Natural killer cell (primary cell): Measurements from ENCODE around the gene ECE1. TPM values are rescaled to one million over a fixed set of nuclear protein-coding genes. Genes with fewer than 3 reads are reported as not detected.
"Not testable (repeated sequence)": the region's sequence is repeated elsewhere in the genome, so short reads cannot be mapped to it uniquely, and the experiment has no call there.

ENCODE experiments used
- ATAC-seq, 3 donors: fragments of 150-1000 bp in 2 of 3; fragments of 200-7000 bp in 1 of 3; cut with Tn5 transposase; 1 replicate in 1 of 3; 2 replicates in 2 of 3; pipeline ENCODE4 v1.10.0; 2021; ENCODE audit warnings: mild to moderate bottlenecking in 2 of 3, moderate library complexity in 2 of 3
- DNase-seq, 2 donors: peaks; one replicate each; pipeline versions ENCODE4 v3.0.0 to v3.0.0-alpha.2; 2013 to 2021; ENCODE audit warnings: mixed read lengths in 1 of 2
- H3K27ac ChIP-seq: one replicate; pipeline ENCODE4 v1.5.1; 2013; ENCODE audit warnings: mild to moderate bottlenecking, low read length
- H3K27me3 ChIP-seq: one replicate; pipeline ENCODE4 v1.6.1; 2013; ENCODE audit warnings: low read length; ENCODE audit not compliant: control insufficient read depth, insufficient read depth
- H3K36me3 ChIP-seq: one replicate; pipeline ENCODE4 v1.6.1; 2013; ENCODE audit warnings: low read length; ENCODE audit not compliant: control insufficient read depth, insufficient read depth
- H3K4me1 ChIP-seq: one replicate; pipeline ENCODE4 v1.6.1; 2013; ENCODE audit warnings: low read length; ENCODE audit not compliant: control insufficient read depth, insufficient read depth
- H3K4me3 ChIP-seq: one replicate; pipeline ENCODE4 v1.5.1; 2013; ENCODE audit warnings: low read length
- H3K9me3 ChIP-seq: one replicate; pipeline ENCODE4 v1.6.1; 2013; ENCODE audit warnings: low read length; ENCODE audit not compliant: control insufficient read depth, insufficient read depth
- H3K27ac Mint-ChIP-seq, 2 donors: one replicate each; pipeline ENCODE4 v1.8.0; 2022; ENCODE audit warnings: mild to moderate bottlenecking in 2 of 2, mixed read lengths in 2 of 2, moderate library complexity in 1 of 2
- H3K27me3 Mint-ChIP-seq, 2 donors: one replicate each; pipeline ENCODE4 v1.8.0; 2022; ENCODE audit warnings: low read depth in 2 of 2, mixed read lengths in 2 of 2
- H3K36me3 Mint-ChIP-seq: one replicate; pipeline ENCODE4 v1.8.0; 2022; ENCODE audit warnings: mixed read lengths
- H3K4me1 Mint-ChIP-seq, 2 donors: one replicate each; pipeline ENCODE4 v1.8.0; 2022; ENCODE audit warnings: mixed read lengths in 2 of 2
- H3K4me3 Mint-ChIP-seq: one replicate; pipeline ENCODE4 v1.8.0; 2022; ENCODE audit warnings: mild to moderate bottlenecking, moderate library complexity, mixed read lengths
- H3K9me3 Mint-ChIP-seq, 2 donors: one replicate each; pipeline ENCODE4 v1.8.0; 2022; ENCODE audit warnings: mixed read lengths in 2 of 2
- WGBS: methylation state at CpG from one replicate; pipeline ENCODE4 v1.1.7; 2013; ENCODE audit warnings: missing lambda C conversion rate; ENCODE audit not compliant: insufficient coverage; 5-methylcytosine and 5-hydroxymethylcytosine counted together
- intact Hi-C: fragments of 100-400 bp; cut with micrococcal nuclease; formaldehyde crosslinking; loops from one replicate; pipeline ENCODE4 v1.14.2; 2022
- total RNA-seq, 4 donors: library from RNA; stranded (reverse); fragments of 120-200 nt in 1 of 4; gene quantifications; one replicate each; pipeline versions ENCODE4 v1.2.3 to v1.2.4, GENCODE V29; 2013 to 2022
- TF ChIP-seq, protein P1 (sequence below): fragments of 200-600 bp; IDR thresholded peaks from one replicate; pipeline ENCODE4 v1.8.0; 2022; ENCODE audit warnings: antibody characterized with exemption

ECE1 gene
- total RNA-seq, 3 donors from 2014 or later (not counting 1 experiment from before 2014, with no cell fraction given), result 47.2 to 70.1 (median 50.7) TPM

DNA sequence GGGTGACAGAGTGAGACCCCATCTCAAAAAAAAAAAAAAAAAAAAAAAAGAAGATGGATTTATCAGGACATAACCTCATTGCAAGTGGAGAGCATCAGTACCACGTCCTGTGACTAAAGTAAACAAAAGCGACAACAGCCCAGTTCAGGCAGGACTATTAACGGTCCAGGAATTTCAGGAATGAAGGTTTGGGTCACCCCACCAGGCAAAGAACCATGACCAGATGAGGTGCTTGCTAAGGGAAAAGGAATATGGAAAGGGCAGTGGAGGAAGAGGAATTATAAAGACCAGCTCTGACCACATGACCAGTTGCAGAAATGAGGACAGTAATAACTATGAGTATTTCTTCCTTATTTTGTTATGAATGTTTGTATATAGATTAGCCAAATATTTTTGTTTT, 78.1 kb downstream of the ECE1 start:
- DNase-seq, result no peak
- no peaks in the 10 kb centered on the region for H3K36me3 Mint-ChIP-seq
- WGBS, result 94% methylated on average over 3 of the region's 3 CpGs

DNA sequence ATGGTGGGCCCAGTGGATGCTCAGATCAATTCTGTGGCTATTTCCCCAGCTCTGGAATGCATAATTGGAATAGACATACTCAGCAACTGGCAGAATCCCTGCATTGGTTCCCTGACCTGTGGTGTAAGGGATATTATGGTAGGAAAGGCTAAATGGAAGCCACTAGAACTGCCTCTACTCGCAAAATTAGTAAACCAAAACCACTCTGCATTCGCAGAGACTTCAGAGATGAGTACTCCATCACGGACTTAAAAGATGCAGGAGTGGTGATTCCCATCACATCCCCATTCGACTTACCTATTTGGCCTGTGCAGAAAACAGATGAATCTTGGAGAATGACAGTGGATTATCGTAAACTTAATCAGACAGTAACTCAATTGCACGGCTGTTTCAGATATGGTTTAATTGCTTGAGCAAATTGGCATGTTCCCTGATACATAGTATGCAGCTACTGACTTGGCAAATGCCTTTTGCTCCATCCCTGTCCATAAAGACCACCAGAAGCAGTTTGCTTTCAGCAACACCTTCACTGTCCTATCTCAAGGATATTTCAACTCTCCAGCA, 82.0 kb downstream of the ECE1 start:
- H3K27ac Mint-ChIP-seq, H3K27me3 Mint-ChIP-seq, H3K27ac ChIP-seq, H3K9me3 Mint-ChIP-seq, H3K4me1 ChIP-seq, H3K27me3 ChIP-seq, H3K4me3 ChIP-seq, ATAC-seq, H3K36me3 Mint-ChIP-seq, H3K9me3 ChIP-seq, DNase-seq, H3K4me1 Mint-ChIP-seq, H3K4me3 Mint-ChIP-seq, H3K36me3 ChIP-seq, intact Hi-C loops: not testable (repeated sequence)
- WGBS, result 86% methylated on average over 6 of the region's 6 CpGs

More for the DNA sequence above, 78.1 kb downstream of the ECE1 start:
- intact Hi-C loops, result no loop called here
- Mint-ChIP-seq H3K4me1 (peaks cover 0 to 5% of the 10 kb centered on the region in 2 donors), H3K27ac (no peak overlapping the region), H3K9me3 (no peaks in the 10 kb centered on the region), H3K27me3 (no peaks in the 10 kb centered on the region), H3K4me3 (no peak overlapping the region)
- TF ChIP-seq, protein P1, sequence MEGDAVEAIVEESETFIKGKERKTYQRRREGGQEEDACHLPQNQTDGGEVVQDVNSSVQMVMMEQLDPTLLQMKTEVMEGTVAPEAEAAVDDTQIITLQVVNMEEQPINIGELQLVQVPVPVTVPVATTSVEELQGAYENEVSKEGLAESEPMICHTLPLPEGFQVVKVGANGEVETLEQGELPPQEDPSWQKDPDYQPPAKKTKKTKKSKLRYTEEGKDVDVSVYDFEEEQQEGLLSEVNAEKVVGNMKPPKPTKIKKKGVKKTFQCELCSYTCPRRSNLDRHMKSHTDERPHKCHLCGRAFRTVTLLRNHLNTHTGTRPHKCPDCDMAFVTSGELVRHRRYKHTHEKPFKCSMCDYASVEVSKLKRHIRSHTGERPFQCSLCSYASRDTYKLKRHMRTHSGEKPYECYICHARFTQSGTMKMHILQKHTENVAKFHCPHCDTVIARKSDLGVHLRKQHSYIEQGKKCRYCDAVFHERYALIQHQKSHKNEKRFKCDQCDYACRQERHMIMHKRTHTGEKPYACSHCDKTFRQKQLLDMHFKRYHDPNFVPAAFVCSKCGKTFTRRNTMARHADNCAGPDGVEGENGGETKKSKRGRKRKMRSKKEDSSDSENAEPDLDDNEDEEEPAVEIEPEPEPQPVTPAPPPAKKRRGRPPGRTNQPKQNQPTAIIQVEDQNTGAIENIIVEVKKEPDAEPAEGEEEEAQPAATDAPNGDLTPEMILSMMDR, result no peak
- Histone ChIP-seq H3K4me1 (no peaks in the 10 kb centered on the region), H3K27me3 (no peaks in the 10 kb centered on the region), H3K27ac (no peak overlapping the region), H3K4me3 (no peak overlapping the region), H3K9me3 (no peaks in the 10 kb centered on the region), H3K36me3 (no peaks in the 10 kb centered on the region)
- ATAC-seq, result no peak

DNA sequence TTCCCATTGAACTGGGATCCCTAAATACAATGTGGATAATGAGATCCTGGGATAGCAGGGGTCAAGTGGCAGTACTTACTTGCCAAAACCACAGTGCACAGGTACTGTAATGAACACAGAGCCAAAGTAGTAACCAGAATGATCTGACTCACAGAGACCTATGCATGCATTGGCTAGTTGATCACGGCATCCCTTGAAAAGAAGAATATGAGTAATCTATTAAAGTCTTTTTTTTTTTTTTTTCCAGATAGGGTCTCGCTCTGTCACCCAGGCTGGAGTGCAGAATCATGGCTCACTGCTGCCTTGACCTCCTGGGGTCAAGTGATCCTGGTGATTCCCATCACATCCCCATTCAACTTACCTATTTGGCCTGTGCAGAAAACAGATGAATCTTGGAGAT, 84.1 kb downstream of the ECE1 start:
- intact Hi-C loops, result no loop called here
- H3K36me3 Mint-ChIP-seq, result no peaks in the 10 kb centered on the region
- DNase-seq, result no peak
- H3K27ac ChIP-seq, result no peak overlapping the region
- no peaks in the 10 kb centered on the region for H3K36me3 ChIP-seq
- H3K27ac Mint-ChIP-seq, result no peak overlapping the region
- H3K9me3 Mint-ChIP-seq, result no peaks in the 10 kb centered on the region
- H3K4me1 Mint-ChIP-seq, result no peaks in the 10 kb centered on the region
- no peak for ATAC-seq
- TF ChIP-seq, protein P1, result no peak
- H3K9me3 ChIP-seq, result no peaks in the 10 kb centered on the region
- no peaks in the 10 kb centered on the region for H3K27me3 Mint-ChIP-seq
- no peak overlapping the region for H3K4me3 Mint-ChIP-seq
- 63% methylated on average over 2 of the region's 2 CpGs for WGBS
- no peaks in the 10 kb centered on the region for H3K4me1 ChIP-seq
- no peaks in the 10 kb centered on the region for H3K27me3 ChIP-seq
- H3K4me3 ChIP-seq, result no peak overlapping the region

DNA sequence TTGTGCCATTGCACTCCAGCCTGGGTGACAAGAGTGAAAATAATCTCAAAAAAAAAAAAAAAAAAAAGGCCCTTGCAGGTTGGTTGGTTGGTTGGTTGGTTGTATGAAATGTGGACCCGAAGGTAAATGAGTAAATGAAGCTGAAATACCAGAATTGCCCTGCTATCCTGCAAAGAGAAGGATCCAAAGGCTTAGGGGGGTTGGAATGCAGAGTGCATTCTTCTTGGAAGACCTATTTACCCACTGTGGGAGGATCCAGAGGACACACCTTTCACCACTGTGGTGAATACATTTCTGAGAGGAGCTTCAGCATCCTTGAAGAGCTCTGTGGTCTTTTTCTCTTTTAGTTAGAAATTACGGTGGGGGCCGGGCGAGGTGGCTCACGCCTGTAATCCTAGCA, 84.8 kb downstream of the ECE1 start:
- DNase-seq (no peak), ATAC-seq (no peak)
- H3K27me3 ChIP-seq, result no peaks in the 10 kb centered on the region
- Mint-ChIP-seq H3K36me3 (no peaks in the 10 kb centered on the region), H3K4me1 (no peaks in the 10 kb centered on the region), H3K9me3 (no peaks in the 10 kb centered on the region), H3K27ac (no peak overlapping the region), H3K27me3 (no peaks in the 10 kb centered on the region), H3K4me3 (no peak overlapping the region)
- no peaks in the 10 kb centered on the region for H3K36me3 ChIP-seq
- H3K9me3 ChIP-seq, result no peaks in the 10 kb centered on the region
- intact Hi-C loops, result no loop called here
- WGBS, result 91% methylated on average over 5 of the region's 5 CpGs
- TF ChIP-seq, protein P1, result no peak
- no peaks in the 10 kb centered on the region for H3K4me1 ChIP-seq
- no peak overlapping the region for H3K4me3 ChIP-seq
- no peak overlapping the region for H3K27ac ChIP-seq
